Heart right ventricle (tissue), 16 donors: Measurements from ENCODE around the gene PRKD1. TPM values are rescaled to one million over a fixed set of nuclear protein-coding genes. Genes with fewer than 3 reads are reported as not detected.

ENCODE experiments used
- ATAC-seq, 8 donors: fragments of 200-7000 bp; cut with Tn5 transposase; one replicate each; pipeline ENCODE4 v1.9.1; 2020; ENCODE audit warnings: mild to moderate bottlenecking in 8 of 8, moderate library complexity in 8 of 8, moderate number of reproducible peaks in 1 of 8
- DNase-seq, 2 donors: peaks; one replicate each; pipeline ENCODE4 v3.0.0-alpha.2; 2020
- H3K27ac ChIP-seq, 10 donors: fragments of 200-600 bp; sonication (generic) in 2 of 10; one replicate each; pipeline versions ENCODE4 v1.5.0 to v1.8.0; 2020 to 2022; ENCODE audit warnings: mild to moderate bottlenecking in 3 of 10
- H3K27me3 ChIP-seq, 7 donors: fragments of 200-600 bp; one replicate each; pipeline ENCODE4 v1.8.0; 2021 to 2022; ENCODE audit warnings: mild to moderate bottlenecking in 2 of 7
- H3K36me3 ChIP-seq, 9 donors: fragments of 200-600 bp; sonication (generic) in 1 of 9; one replicate each; pipeline versions ENCODE4 v1.5.0 to v1.8.0; 2020 to 2022; ENCODE audit warnings: mild to moderate bottlenecking in 2 of 9
- H3K4me1 ChIP-seq, 9 donors: fragments of 200-600 bp; sonication (generic) in 1 of 9; one replicate each; pipeline versions ENCODE4 v1.5.0 to v1.8.0; 2020 to 2022; ENCODE audit warnings: mild to moderate bottlenecking in 4 of 9
- H3K4me3 ChIP-seq, 10 donors: fragments of 200-600 bp; sonication (generic) in 2 of 10; one replicate each; pipeline versions ENCODE4 v1.5.0 to v1.8.0; 2020 to 2022; ENCODE audit warnings: mild to moderate bottlenecking in 7 of 10, moderate library complexity in 2 of 10
- H3K9me3 ChIP-seq, 11 donors: fragments of 200-600 bp in 10 of 11; sonication (generic) in 2 of 11; one replicate each; pipeline versions ENCODE4 v1.5.0 to v1.8.0; 2013 to 2022; ENCODE audit warnings: mild to moderate bottlenecking in 2 of 11, control low read depth in 1 of 11, moderate library complexity in 1 of 11
- CTCF ChIP-seq, 9 donors: fragments of 200-600 bp; sonication (generic) in 2 of 9; IDR thresholded peaks; one replicate each; pipeline versions ENCODE4 v1.5.0 to v1.8.0; 2021 to 2022; ENCODE audit warnings: antibody characterized with exemption in 9 of 9, mild to moderate bottlenecking in 5 of 9, moderate library complexity in 1 of 9
- WGBS, 2 donors: extraction: QIAGEN DNeasy Blood & Tissue Kit; methylation state at CpG; one replicate each; pipeline ENCODE4 v1.1.7; 2013; ENCODE audit warnings: inconsistent platforms in 1 of 2; 5-methylcytosine and 5-hydroxymethylcytosine counted together
- intact Hi-C, 10 donors: fragments of 100-400 bp; cut with DNase I; formaldehyde crosslinking; loops; one replicate each; pipeline versions ENCODE4 v1.11.1 to v1.14.2; 2022
- polyA plus RNA-seq, 2 donors: library from polyadenylated mRNA; stranded (reverse); fragments of 200-250 nt; gene quantifications; one replicate each; pipeline ENCODE4 v1.2.3, GENCODE V29; 2013
- total RNA-seq, 10 donors: library from RNA; stranded (reverse); fragmentation: NEBNext Ultra II Directional in 3 of 10; extraction: Animal tissue kit (Norgen Biotek cat#: 25700) in 3 of 10; gene quantifications; one replicate each; pipeline versions ENCODE4 v1.2.1 to v1.2.4, GENCODE V29; 2021 to 2023
- donor health status: Arrhythmogenic right ventricular cardiomyopathy.
- donor health status: ischemic (EF 13 %, LVEDD 7.1; RV severe dilation, severe dysfunction).
- donor health status: healthy with polysubstance abuse.
- donor health status: DM: no; HTN: yes; CAD: no.
- donor health status: DM: no; HTN: no; CAD: no.
- donor health status: ischemic (EF 25% LVEDD 6.9; RV normal size, moderate dysfunction).
- donor health status: ischemic (EF 25% LVEDD 5.7; RV mildly dilated, moderate dysfunction).
- donor health status: healthy.
- donor health status: DM: yes; HTN: yes; CAD: no.
- donor health status: Ischemic cardiomyopathy.
- donor health status: ischemic (EF 35%, LVEDD 5.7; RV mildly dilated, moderate dysfunction).
- donor health status: nonischemic (EF 11% LVEDD 7.7; RV severe dilation, severe dysfunction).
- donor health status: DM: yes; HTN: yes; CAD: no.
- donor health status: PGD.
- donor health status: ischemic (EF 29% LVEDD 5.4; RV normal size, mild dysfunction).
- donor health status: nonischemic (EF 23%, LVEDD 6.1; RV moderate dilation, normal function).

Gene PRKD1
- total and polyA plus RNA-seq, 12 donors: 1.7 to 4.3 (median 2.5) TPM

- Histone ChIP-seq H3K36me3 (no peaks in the 10 kb centered on the region), H3K27ac (no peak overlapping the region), H3K4me1 (peaks cover 0 to 10% (median 0%) of the 10 kb centered on the region in 9 donors), H3K9me3 (peaks cover 0 to 5% (median 0%) of the 10 kb centered on the region in 11 donors), H3K4me3 (no peak overlapping the region), H3K27me3 (no peaks in the 10 kb centered on the region)
- DNase-seq (no peak), ATAC-seq (no peak)
- no peak for TF ChIP-seq CTCF (IDR thresholded peaks at IDR 0.05)
- intact Hi-C loops: no loop called here
- WGBS, 2 donors: 91 to 93% methylated on average over 6 of the region's 6 CpGs
Measured at GRCh38 chr14:29759521-29760340, 167.9 kb downstream of the PRKD1 start.

GRCh38 chr14:29757711-29758233 lies 169.9 kb downstream of the PRKD1 start:
- no peaks in the 10 kb centered on the region for H3K27me3 ChIP-seq
- DNase-seq: no peak
- H3K4me1 ChIP-seq: peaks cover 0 to 10% (median 0%) of the 10 kb centered on the region in 9 donors
- no peaks in the 10 kb centered on the region for H3K36me3 ChIP-seq
- WGBS, 2 donors: 53 to 63% methylated on average over 3 of the region's 3 CpGs
- TF ChIP-seq CTCF (IDR thresholded peaks at IDR 0.05): no peak
- H3K9me3 ChIP-seq: no peaks in the 10 kb centered on the region
- intact Hi-C loops: no loop called here
- no peak overlapping the region for H3K27ac ChIP-seq
- ATAC-seq: no peak
- no peak overlapping the region for H3K4me3 ChIP-seq

- TF ChIP-seq CTCF (IDR thresholded peaks at IDR 0.05): no peak
- H3K27me3 ChIP-seq: no peaks in the 10 kb centered on the region
- WGBS, 2 donors: 93 to 97% methylated on average over 1 of the region's 1 CpG
- ATAC-seq: no peak
- DNase-seq: no peak
- H3K27ac ChIP-seq: no peak overlapping the region
- H3K4me3 ChIP-seq: no peak overlapping the region
- no peaks in the 10 kb centered on the region for H3K9me3 ChIP-seq
- intact Hi-C loops: no loop called here
- no peaks in the 10 kb centered on the region for H3K36me3 ChIP-seq
- H3K4me1 ChIP-seq: peaks cover 0 to 10% (median 0%) of the 10 kb centered on the region in 9 donors
Measured at GRCh38 chr14:29757188-29757680, 170.4 kb downstream of the PRKD1 start.

GRCh38 chr14:29756019-29756385 lies 171.6 kb downstream of the PRKD1 start:
- no peaks in the 10 kb centered on the region for H3K9me3 ChIP-seq
- no peak for TF ChIP-seq CTCF (IDR thresholded peaks at IDR 0.05)
- H3K27ac ChIP-seq: no peak overlapping the region
- ATAC-seq (no peak), DNase-seq (no peak)
- H3K27me3 ChIP-seq: no peaks in the 10 kb centered on the region
- H3K4me3 ChIP-seq: no peak overlapping the region
- peaks cover 0 to 10% (median 0%) of the 10 kb centered on the region in 9 donors for H3K4me1 ChIP-seq
- H3K36me3 ChIP-seq: no peaks in the 10 kb centered on the region
- intact Hi-C loops: no loop called here
- WGBS, 2 donors: 98 to 100% methylated on average over 1 of the region's 1 CpG
